Activated gamma-delta T cell treated with Interleukin-2 at 50 U/mL for 16 hours (primary cell): Measurements from ENCODE around the gene POU2F2.
"Not testable (repeated sequence)": the region's sequence is repeated elsewhere in the genome, so short reads cannot be mapped to it uniquely, and the experiment has no call there.

Source experiments
- DNase-seq: peaks from one replicate; pipeline ENCODE4 v3.0.0-alpha.2; 2020

The POU2F2 gene

GRCh38 chr19:42053037-42053935, 79.0 kb downstream of the POU2F2 start:
- DNase-seq: no peak

GRCh38 chr19:42052241-42052863, 79.9 kb downstream of the POU2F2 start:
- no peak for DNase-seq

- DNase-seq: no peak
These were observed 80.8 kb downstream of the POU2F2 start for GRCh38 chr19:42051166-42052115.

GRCh38 chr19:42048992-42049391, 83.3 kb downstream of the POU2F2 start:
- no peak for DNase-seq

GRCh38 chr19:42045575-42045974, 86.7 kb downstream of the POU2F2 start:
- no peak for DNase-seq

GRCh38 chr19:42042455-42043170, 89.6 kb downstream of the POU2F2 start:
- no peak for DNase-seq

- not testable (repeated sequence) for DNase-seq
These were observed 91.8 kb downstream of the POU2F2 start for GRCh38 chr19:42040491-42040890.

- DNase-seq: no peak
These were observed 92.2 kb downstream of the POU2F2 start for GRCh38 chr19:42040031-42040430.

- no peak for DNase-seq
These were observed 93.6 kb downstream of the POU2F2 start for GRCh38 chr19:42038666-42039065.

GRCh38 chr19:42037649-42038048, 94.6 kb downstream of the POU2F2 start:
- no peak for DNase-seq
